T-helper 1 cell (primary cell): Measurements from ENCODE around the gene KDR.

Source experiments
- DNase-seq, 5 donors: peaks; one replicate each; pipeline ENCODE4 v3.0.0-alpha.2; 2012 to 2020

Gene KDR

GRCh38 chr4:55122235-55122634 is 3.2 kb downstream of the KDR start:
- DNase-seq, result no peak

- DNase-seq, result no peak
Observed at GRCh38 chr4:55121246-55121645, 4.1 kb downstream of the KDR start.

DNA sequence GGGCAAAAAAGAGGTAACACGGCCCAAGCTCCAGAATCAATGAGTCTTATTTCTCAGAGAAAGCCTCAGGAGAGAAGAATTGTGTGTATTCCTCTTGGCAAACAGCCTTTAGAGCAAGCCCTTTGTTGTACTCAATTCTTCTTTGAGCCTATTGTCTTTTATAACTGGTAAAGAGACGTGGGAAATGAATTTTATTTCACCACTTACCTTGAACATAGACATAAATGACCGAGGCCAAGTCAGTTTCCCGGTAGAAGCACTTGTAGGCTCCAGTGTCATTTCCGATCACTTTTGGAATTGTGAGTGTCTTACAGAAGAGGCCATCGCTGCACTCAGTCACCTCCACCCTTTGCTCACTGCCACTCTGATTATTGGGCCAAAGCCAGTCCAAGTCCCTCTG is 7.0 kb downstream of the KDR start:
- no peak for DNase-seq

DNA sequence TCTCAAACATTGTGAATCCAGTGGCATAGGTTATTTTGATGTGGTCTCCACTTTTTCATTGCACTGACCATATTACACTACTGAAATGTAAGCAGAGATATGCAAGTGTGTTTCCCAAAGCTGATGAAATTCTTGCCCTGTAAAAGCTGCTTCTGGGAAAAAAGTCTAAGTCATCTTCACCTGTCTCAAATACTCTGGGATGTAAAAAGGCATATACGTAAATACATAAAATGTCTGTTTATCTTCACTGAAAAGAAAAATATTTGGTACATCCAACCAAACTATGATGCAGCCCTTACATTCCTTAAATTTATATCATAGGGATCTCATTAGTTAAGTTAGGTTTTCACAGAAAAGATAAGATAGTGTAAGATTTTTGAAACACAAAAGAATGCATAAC is 7.9 kb downstream of the KDR start:
- DNase-seq, result no peak

- DNase-seq, result no peak
Observed at GRCh38 chr4:55116450-55116849, 8.9 kb downstream of the KDR start.

DNA sequence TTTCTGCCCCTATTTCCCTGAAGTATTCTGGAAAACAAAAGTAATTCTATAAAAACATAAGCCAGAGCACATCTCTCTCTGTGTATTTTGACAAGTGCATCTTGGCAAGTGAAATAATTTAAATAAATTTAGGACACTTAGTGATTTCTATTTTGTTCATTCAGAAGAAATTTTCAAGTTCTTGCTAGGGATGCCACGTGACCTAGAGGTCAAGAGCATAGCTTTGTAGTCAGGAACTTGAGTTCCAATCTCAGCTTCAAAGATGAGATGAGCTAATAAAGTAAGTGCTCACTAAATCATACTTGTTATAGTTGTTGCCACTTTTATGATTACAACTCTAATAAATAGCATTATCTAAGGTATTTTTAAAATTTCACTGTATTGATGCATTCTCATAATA is 13.8 kb downstream of the KDR start:
- DNase-seq, result no peak

GRCh38 chr4:55110131-55110530 is 15.3 kb downstream of the KDR start:
- DNase-seq, result no peak

DNA sequence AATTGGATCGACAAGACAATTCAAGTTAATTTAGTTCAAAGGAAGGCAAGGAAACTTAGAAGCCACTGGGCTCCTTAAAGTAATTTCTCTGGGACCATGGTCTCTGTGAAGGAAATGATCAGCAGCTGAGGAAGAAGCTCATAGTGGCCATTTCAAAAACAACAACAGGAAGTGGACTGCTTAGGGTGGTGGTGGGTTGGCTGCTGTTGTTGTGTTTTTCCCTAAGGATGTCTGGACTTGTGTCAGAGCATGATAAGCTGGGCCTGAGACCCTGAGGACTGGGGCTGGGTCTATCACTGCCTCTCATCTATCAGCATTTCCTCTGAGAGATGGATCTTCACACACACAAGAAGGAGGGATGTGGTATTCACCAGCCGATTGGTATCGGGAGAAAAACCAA is 18.3 kb downstream of the KDR start:
- DNase-seq, result no peak

- no peak for DNase-seq
Observed at GRCh38 chr4:55103224-55103623, 22.2 kb downstream of the KDR start.

DNA sequence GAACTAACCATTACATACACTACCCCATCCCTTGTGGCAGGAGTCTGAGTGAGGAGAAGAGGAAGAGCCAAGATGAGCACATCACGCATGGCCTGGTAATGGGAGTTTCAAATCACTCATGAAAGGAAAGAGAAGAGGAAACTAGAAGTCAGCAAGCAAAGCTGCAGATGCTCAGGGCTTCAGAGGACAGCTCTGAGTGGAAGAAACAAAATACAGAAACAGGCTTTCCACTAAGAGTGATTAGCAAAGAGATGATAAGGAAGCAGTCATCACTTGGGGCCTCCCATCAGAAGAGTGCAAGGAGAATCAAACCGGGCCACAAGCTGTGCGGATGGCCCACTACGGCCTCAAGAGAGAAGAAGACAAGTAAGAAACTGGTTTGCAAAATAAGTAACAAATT is 25.6 kb downstream of the KDR start:
- no peak for DNase-seq

DNA sequence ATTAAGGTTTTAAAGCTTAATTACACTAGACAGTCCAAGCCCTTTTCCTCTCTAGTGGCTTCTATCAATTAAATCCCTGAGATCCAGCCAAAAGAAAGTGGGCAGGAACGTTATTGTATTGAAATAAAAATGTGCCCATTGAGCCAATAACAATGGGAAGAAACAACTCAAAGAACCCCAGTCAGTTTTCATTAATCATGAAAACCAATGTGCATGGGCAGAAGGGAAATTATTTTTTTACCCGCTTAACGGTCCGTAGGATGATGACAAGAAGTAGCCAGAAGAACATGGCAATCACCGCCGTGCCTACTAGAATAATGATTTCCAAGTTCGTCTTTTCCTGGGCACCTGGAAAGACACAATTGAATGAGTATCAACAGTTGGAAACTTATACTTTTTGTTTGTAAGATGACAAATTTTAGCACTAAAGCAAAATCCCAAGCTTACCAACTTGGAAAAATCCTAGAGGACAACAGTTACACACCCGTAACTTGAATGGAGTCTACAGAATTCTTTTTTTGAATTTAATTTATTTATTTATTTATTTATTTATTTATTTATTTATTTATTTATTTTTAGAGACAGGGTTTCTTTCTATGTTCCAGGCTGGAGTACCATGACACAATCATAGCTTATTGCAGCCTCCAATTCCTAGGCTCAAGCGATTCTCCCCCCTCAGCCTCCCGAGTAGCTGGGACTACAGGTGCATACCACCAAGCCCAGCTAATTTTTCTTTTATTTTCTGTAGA is 26.8 kb downstream of the KDR start:
- no peak for DNase-seq

DNA sequence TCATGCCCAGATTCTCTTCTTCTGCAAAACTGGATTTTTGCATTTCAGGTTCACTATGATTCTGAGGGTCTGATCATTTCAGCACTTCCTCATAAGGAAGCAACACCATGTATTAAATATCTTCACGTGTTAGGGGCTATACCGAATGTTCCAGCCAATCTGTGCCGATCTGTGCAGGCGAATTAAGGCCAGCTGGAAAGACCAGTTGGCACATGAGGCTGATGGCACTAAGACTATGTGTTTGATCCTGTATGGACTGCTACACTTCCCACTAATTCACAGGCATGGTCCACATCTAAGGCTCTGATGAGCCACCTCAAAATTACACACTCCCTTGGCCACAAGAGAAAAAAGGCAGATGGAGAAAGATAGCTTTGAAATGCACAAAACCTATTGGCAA is 28.8 kb downstream of the KDR start:
- DNase-seq, result no peak

- no peak for DNase-seq
Observed at GRCh38 chr4:55096045-55096444, 29.4 kb downstream of the KDR start.

DNA sequence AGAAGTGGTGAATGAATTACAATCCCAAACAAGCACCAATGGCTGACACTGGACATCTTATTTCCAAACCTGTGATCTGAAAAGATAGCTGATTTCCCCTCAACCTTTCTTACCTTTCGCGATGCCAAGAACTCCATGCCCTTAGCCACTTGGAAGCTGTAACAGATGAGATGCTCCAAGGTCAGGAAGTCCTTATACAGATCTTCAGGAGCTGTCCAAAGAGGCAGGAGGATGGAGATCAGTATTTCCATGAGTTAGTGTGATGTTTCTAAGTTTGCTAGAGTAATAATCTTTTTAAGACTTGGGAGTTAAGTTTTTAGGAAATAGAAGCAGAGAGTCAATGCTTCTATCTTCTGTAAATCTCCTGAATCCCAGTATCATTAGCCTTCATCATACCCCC is 32.9 kb downstream of the KDR start:
- no peak for DNase-seq

GRCh38 chr4:55089916-55090315 is 35.5 kb downstream of the KDR start:
- DNase-seq, result no peak

DNA sequence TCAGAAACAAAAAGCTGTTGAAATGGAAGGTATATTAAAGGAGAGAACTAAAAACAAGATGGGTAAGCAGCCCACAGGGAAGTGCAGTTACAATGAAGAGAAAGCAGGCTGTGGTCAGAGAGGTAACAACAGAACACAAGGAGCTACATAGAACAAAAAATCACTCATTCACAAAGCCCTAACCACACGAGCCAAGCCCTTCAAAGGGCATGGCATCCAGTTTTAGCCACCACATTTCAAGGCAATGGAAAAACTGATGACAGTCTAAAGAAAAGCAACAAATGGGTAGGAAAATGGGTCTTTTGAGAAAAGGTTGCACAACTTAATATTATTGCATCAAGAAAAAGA is 37.5 kb downstream of the KDR start:
- DNase-seq, result no peak

- no peak for DNase-seq
Observed at GRCh38 chr4:55087009-55087912, 38.1 kb downstream of the KDR start.

DNA sequence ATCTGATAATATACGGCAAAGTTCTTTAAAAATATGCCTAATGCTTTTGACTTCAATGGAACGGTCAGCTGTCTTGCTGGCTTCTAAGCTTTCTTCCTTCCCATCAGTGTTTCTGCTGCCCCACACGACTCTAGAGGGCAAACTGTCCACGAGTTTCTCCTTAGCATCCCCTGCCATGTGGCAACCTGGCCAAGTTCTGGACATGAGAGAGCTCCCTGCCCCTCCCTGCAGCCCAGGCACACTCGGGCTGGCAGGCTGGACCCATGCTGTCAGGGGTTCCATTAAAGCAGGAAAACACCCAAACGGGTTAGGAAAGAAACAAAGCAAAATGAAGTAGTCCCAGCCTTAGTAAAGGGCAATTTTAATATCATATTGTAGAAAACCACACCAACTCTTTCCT is 38.8 kb downstream of the KDR start:
- DNase-seq, result no peak

- DNase-seq, result no peak
Observed at GRCh38 chr4:55083735-55084134, 41.7 kb downstream of the KDR start.

DNA sequence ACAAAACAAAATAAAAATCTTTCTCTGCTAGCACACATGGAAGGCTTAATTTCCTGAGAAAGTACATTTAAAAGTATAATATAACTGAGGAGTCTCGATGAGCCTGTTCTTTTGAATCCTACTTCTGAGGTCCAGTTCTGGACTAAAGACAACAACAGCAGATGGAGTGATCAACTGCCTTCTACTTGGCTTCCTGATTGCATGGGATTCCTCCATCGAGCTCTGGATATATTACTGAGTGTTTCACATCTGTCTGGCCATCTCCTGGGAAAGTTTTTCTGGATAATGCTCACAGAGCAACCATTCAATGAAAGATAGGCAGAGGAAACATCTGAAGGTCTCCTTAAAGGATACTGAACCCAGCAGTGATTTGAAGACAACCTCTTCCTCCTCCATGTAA is 42.6 kb downstream of the KDR start:
- no peak for DNase-seq

DNA sequence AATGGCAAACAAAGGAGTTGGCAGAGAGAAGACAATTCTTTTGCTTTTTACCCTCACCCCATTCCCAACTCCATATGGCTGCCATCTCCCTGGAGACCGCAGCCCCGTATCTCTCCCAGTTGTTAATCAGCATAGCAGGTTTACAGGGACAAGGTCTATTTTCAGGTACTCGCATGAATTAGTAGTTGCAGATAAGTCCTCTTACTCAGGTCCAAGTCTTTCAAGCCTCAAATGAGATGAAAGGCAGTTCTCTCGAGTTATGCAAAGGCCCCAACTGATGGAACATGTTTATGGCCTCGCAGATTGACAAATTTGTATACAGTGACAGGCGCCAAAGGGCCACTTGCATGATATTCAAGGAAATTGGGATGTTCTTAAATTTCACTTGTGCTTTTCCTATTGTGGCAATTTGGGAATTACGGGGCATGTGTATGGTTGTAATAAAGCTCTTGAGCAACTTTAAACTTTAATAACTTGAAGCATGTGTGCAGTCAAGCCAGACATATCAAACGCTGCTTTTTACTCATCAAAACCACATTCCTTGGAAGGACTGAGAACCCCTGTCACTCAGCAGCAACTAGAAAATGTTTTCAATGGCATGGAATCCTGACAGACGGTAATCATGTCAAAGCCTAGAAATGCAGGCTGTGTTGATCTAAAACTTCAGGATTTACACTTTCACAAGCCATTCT is 45.1 kb downstream of the KDR start:
- no peak for DNase-seq

- DNase-seq, result no peak
Observed at GRCh38 chr4:55079451-55080173, 45.8 kb downstream of the KDR start.

DNA sequence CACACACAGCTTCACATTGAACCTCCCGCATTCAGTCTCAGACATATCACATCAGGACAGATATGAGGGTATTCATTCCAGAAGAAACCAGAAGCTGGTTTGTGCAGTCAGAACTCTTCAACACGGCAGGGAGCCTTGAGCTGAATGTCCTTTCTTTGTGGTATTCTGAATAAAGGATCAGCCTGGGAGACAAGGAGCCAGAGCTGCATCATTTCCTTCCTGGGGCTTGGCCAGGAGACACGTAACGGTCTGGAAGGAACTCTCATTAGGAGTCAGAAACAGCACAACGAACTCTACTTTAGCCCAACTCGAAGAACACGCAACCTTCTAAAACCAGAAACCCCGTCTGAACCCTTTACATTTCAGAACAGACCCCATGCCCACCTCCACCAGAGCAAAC is 46.4 kb downstream of the KDR start:
- DNase-seq, result no peak
